Cardiac muscle cell (in vitro differentiated cells and primary cell): ENCODE measurements around the gene SLC36A2. TPM values are rescaled to one million over a fixed set of nuclear protein-coding genes. Genes with fewer than 3 reads are reported as not detected.
A peak's percentile ranks its signal among the peaks of the same experiment; 100 is the strongest.

Experiments used
- DNase-seq, 2 donors: peaks; one replicate each; pipeline versions ENCODE4 v3.0.0 to v3.0.0-alpha.2; 2010 to 2017; ENCODE audit warnings: low read depth in 1 of 2, low spot score in 1 of 2
- H3K27ac ChIP-seq: fragments of 200-600 bp; sonication (generic); 2 replicates; pipeline ENCODE4 v1.5.1; 2016
- H3K27me3 ChIP-seq: fragments of 200-600 bp; sonication (generic); 2 replicates; pipeline ENCODE4 v1.6.0; 2016; ENCODE audit warnings: control low read depth
- H3K36me3 ChIP-seq: fragments of 200-600 bp; sonication (generic); 2 replicates; pipeline ENCODE4 v1.5.1; 2016; ENCODE audit warnings: control low read depth
- H3K4me1 ChIP-seq: fragments of 200-600 bp; sonication (generic); 2 replicates; pipeline ENCODE4 v1.8.1; 2017; ENCODE audit warnings: low read depth, mild to moderate bottlenecking, mixed run types
- H3K4me3 ChIP-seq: fragments of 200-600 bp; sonication (generic); 2 replicates; pipeline ENCODE4 v1.5.1; 2016; ENCODE audit warnings: mild to moderate bottlenecking
- H3K9me3 ChIP-seq: fragments of 200-600 bp; sonication (generic); 2 replicates; pipeline ENCODE4 v1.5.1; 2017; ENCODE audit warnings: low read depth, mild to moderate bottlenecking, control low read depth
- CTCF ChIP-seq: IDR thresholded peaks from 2 replicates; pipeline ENCODE4 v1.5.1; 2012; ENCODE audit warnings: low read depth, mild to moderate bottlenecking, low read length
- polyA plus RNA-seq: library from polyadenylated mRNA; unstranded; fragments of >200 nt; fragmentation: Nextera tagmentation; extraction: Ambion mirVana; gene quantifications from 2 replicates; pipeline ENCODE4 v1.2.1, GENCODE V29; 2016
- total RNA-seq: library from RNA; depleted of rRNA; stranded (reverse); fragments of >200 nt; gene quantifications from 2 replicates; pipeline ENCODE4 v1.2.3, GENCODE V29; 2016

SLC36A2 gene
- total and polyA plus RNA-seq, 2 experiments from 2014 or later, result not detected

- H3K9me3 ChIP-seq, result no peaks in the 10 kb centered on the region
- no peak for TF ChIP-seq CTCF
- H3K4me3 ChIP-seq, result no peak overlapping the region
- H3K27ac ChIP-seq, result no peak overlapping the region
- peak in 1 of 2 donors; percentile 4 for DNase-seq
- no peaks in the 10 kb centered on the region for H3K27me3 ChIP-seq
- H3K4me1 ChIP-seq, result no peaks in the 10 kb centered on the region
- no peaks in the 10 kb centered on the region for H3K36me3 ChIP-seq
Measured at GRCh38 chr5:151357792-151358191, 10.4 kb upstream of the SLC36A2 start.

- no peaks in the 10 kb centered on the region for H3K9me3 ChIP-seq
- H3K27me3 ChIP-seq, result no peaks in the 10 kb centered on the region
- no peak for TF ChIP-seq CTCF
- no peak overlapping the region for H3K27ac ChIP-seq
- DNase-seq, result no peak
- no peaks in the 10 kb centered on the region for H3K36me3 ChIP-seq
- no peak overlapping the region for H3K4me3 ChIP-seq
- no peaks in the 10 kb centered on the region for H3K4me1 ChIP-seq
Measured at GRCh38 chr5:151357097-151357496, 9.7 kb upstream of the SLC36A2 start.

GRCh38 chr5:151351671-151352070, 4.3 kb upstream of the SLC36A2 start:
- no peaks in the 10 kb centered on the region for H3K36me3 ChIP-seq
- no peaks in the 10 kb centered on the region for H3K9me3 ChIP-seq
- no peaks in the 10 kb centered on the region for H3K27me3 ChIP-seq
- DNase-seq, result peak in 1 of 2 donors; percentile 11
- no peak overlapping the region for H3K4me3 ChIP-seq
- TF ChIP-seq CTCF, result no peak
- no peak overlapping the region for H3K27ac ChIP-seq
- no peaks in the 10 kb centered on the region for H3K4me1 ChIP-seq

- H3K9me3 ChIP-seq, result no peaks in the 10 kb centered on the region
- H3K27ac ChIP-seq, result no peak overlapping the region
- no peaks in the 10 kb centered on the region for H3K36me3 ChIP-seq
- no peak for DNase-seq
- H3K4me1 ChIP-seq, result peaks cover 6% of the 10 kb centered on the region
- H3K4me3 ChIP-seq, result no peak overlapping the region
- no peaks in the 10 kb centered on the region for H3K27me3 ChIP-seq
- no peak for TF ChIP-seq CTCF
Measured at GRCh38 chr5:151348789-151349188, 1.4 kb upstream of the SLC36A2 start.

GRCh38 chr5:151345808-151346478, 1.4 kb downstream of the SLC36A2 start:
- no peaks in the 10 kb centered on the region for H3K36me3 ChIP-seq
- no peaks in the 10 kb centered on the region for H3K9me3 ChIP-seq
- TF ChIP-seq CTCF, result no peak
- peak in 1 of 2 donors; percentile 42 for DNase-seq
- peaks cover 6% of the 10 kb centered on the region for H3K4me1 ChIP-seq
- H3K4me3 ChIP-seq, result no peak overlapping the region
- peaks cover 4% of the 10 kb centered on the region for H3K27me3 ChIP-seq
- no peak overlapping the region for H3K27ac ChIP-seq
